HepG2 (cell line): Measurements from ENCODE around the gene CCDC201. TPM values are rescaled to one million over a fixed set of nuclear protein-coding genes. Genes with fewer than 3 reads are reported as not detected.

Experiments
- CENPT ChIP-seq: sonication (generic); formaldehyde crosslinking; IDR thresholded peaks from 2 replicates; pipeline ENCODE4 v1.8.0; 2022; ENCODE audit warnings: low read depth, mild to moderate bottlenecking, moderate library complexity, missing genetic modification reagents
- CREB1 ChIP-seq, 2 experiments: fragments of 450-650 bp in 1 of 2; IDR thresholded peaks; 2 replicates each; pipeline ENCODE4 v1.6.1; 2016 to 2017; ENCODE audit warnings: control low read depth in 1 of 2, mild to moderate bottlenecking in 1 of 2, missing compliant biosample characterization in 1 of 2, missing genetic modification characterization in 1 of 2
- FOXJ3 ChIP-seq: sonication (generic); formaldehyde crosslinking; IDR thresholded peaks from 2 replicates; pipeline ENCODE4 v1.4.0; 2020; ENCODE audit warnings: missing genetic modification reagents, mild to moderate bottlenecking, borderline replicate concordance
- HNRNPLL ChIP-seq: fragments of 200-400 bp; formaldehyde crosslinking; IDR thresholded peaks from 2 replicates; pipeline ENCODE4 v1.6.1; 2017; ENCODE audit warnings: mild to moderate bottlenecking, low read depth, low read length; ENCODE audit not compliant: poor library complexity, severe bottlenecking
- ISL2 ChIP-seq: sonication (generic); formaldehyde crosslinking; IDR thresholded peaks from 2 replicates; pipeline ENCODE4 v1.5.0; 2020; ENCODE audit warnings: missing genetic modification reagents
- MEF2D ChIP-seq: sonication (generic); formaldehyde crosslinking; IDR thresholded peaks from 2 replicates; pipeline ENCODE4 v1.5.1; 2020; ENCODE audit warnings: mild to moderate bottlenecking, missing genetic modification reagents
- MLLT10 ChIP-seq: sonication (generic); formaldehyde crosslinking; IDR thresholded peaks from 2 replicates; pipeline ENCODE4 v1.4.0; 2020; ENCODE audit warnings: missing genetic modification reagents
- NFE2L1 ChIP-seq: sonication (generic); formaldehyde crosslinking; IDR thresholded peaks from 2 replicates; pipeline ENCODE4 v1.4.0; 2020; ENCODE audit warnings: missing genetic modification reagents, mild to moderate bottlenecking, borderline replicate concordance
- NR2F2 ChIP-seq: IDR thresholded peaks from 2 replicates; pipeline ENCODE4 v1.6.1; 2012; ENCODE audit warnings: low read depth, inconsistent platforms, borderline replicate concordance
- PHF20 ChIP-seq: sonication (generic); formaldehyde crosslinking; IDR thresholded peaks from 2 replicates; pipeline ENCODE4 v1.5.0; 2020; ENCODE audit warnings: mild to moderate bottlenecking, missing genetic modification reagents
- RBM22 ChIP-seq: fragments of 200-400 bp; formaldehyde crosslinking; optimal IDR thresholded peaks from 2 replicates; pipeline ENCODE3; 2017; ENCODE audit warnings: mild to moderate bottlenecking, low read length, moderate library complexity
- RELA ChIP-seq: sonication (generic); formaldehyde crosslinking; IDR thresholded peaks from 2 replicates; pipeline ENCODE4 v1.4.0; 2020; ENCODE audit warnings: missing genetic modification reagents
- RFXAP ChIP-seq: sonication (generic); formaldehyde crosslinking; IDR thresholded peaks from 2 replicates; pipeline ENCODE4 v1.4.0; 2020; ENCODE audit warnings: missing genetic modification reagents, borderline replicate concordance
- ZC3H4 ChIP-seq: sonication (generic); formaldehyde crosslinking; IDR thresholded peaks from 2 replicates; pipeline ENCODE4 v1.4.0; 2020; ENCODE audit warnings: missing genetic modification reagents, borderline replicate concordance
- ZIK1 ChIP-seq: sonication (generic); formaldehyde crosslinking; IDR thresholded peaks from 2 replicates; pipeline ENCODE4 v1.5.0; 2020; ENCODE audit warnings: mild to moderate bottlenecking, low read depth, missing genetic modification reagents, borderline replicate concordance
- ZKSCAN1 ChIP-seq: fragments of 150-350 bp; IDR thresholded peaks from 2 replicates; pipeline ENCODE4 v1.6.1; 2014; ENCODE audit warnings: low read length
- ZKSCAN8 ChIP-seq: IDR thresholded peaks from 2 replicates; pipeline ENCODE4 v1.6.1; 2016; ENCODE audit warnings: borderline replicate concordance, missing genetic modification reagents, missing compliant biosample characterization
- ZNF160 ChIP-seq: sonication (generic); formaldehyde crosslinking; IDR thresholded peaks from 2 replicates; pipeline ENCODE4 v1.8.0; 2022; ENCODE audit warnings: mild to moderate bottlenecking, inconsistent platforms, missing genetic modification reagents
- ZNF251 ChIP-seq: sonication (generic); formaldehyde crosslinking; IDR thresholded peaks from 2 replicates; pipeline ENCODE4 v1.9.0; 2021; ENCODE audit warnings: mild to moderate bottlenecking, missing genetic modification reagents
- ZNF460 ChIP-seq: sonication (generic); formaldehyde crosslinking; IDR thresholded peaks from 2 replicates; pipeline ENCODE4 v1.5.1; 2020; ENCODE audit warnings: missing genetic modification reagents, mild to moderate bottlenecking, borderline replicate concordance
- ZNF570 ChIP-seq: sonication (generic); formaldehyde crosslinking; IDR thresholded peaks from 2 replicates; pipeline ENCODE4 v1.4.0; 2020; ENCODE audit warnings: mild to moderate bottlenecking, missing genetic modification reagents, borderline replicate concordance
- ZNF572 ChIP-seq: sonication (generic); formaldehyde crosslinking; IDR thresholded peaks from 2 replicates; pipeline ENCODE4 v1.5.1; 2020; ENCODE audit warnings: mild to moderate bottlenecking, missing genetic modification reagents
- ZNF574 ChIP-seq: sonication (generic); formaldehyde crosslinking; IDR thresholded peaks from 2 replicates; pipeline ENCODE4 v1.4.0; 2020; ENCODE audit warnings: missing genetic modification reagents
- ZNF644 ChIP-seq: IDR thresholded peaks from 2 replicates; pipeline ENCODE4 v1.6.1; 2016; ENCODE audit warnings: low read depth
- ZNF768 ChIP-seq: sonication (generic); formaldehyde crosslinking; IDR thresholded peaks from 2 replicates; pipeline ENCODE4 v1.4.0; 2020; ENCODE audit warnings: missing genetic modification reagents
- polyA plus RNA-seq, 8 experiments: library from polyadenylated mRNA; depleted of rRNA in 3 of 8; stranded (reverse) in 7 of 8; unstranded in 1 of 8; fragments of >200 nt; fragmentation: Illumina TruSeq in 4 of 8; extraction: Trizol in 4 of 8; gene quantifications; 2 replicates each; pipeline versions ENCODE4 v1.2.1 to v1.2.3, GENCODE V29; 2011 to 2016; ENCODE audit warnings: low read depth in 4 of 8, missing spikeins in 1 of 8, mixed read lengths in 1 of 8; ENCODE audit not compliant: insufficient read depth in 1 of 8
- total RNA-seq, 5 experiments: library from RNA; depleted of rRNA; stranded (reverse); fragments of >200 nt; fragmentation: Illumina TruSeq; extraction: Trizol; gene quantifications; 2 replicates each; pipeline ENCODE4 v1.2.3, GENCODE V29; 2016; ENCODE audit warnings: low read depth in 1 of 5
- TF ChIP-seq, protein P1 (sequence below): IDR thresholded peaks from 2 replicates; pipeline ENCODE4 v1.6.1; 2016; ENCODE audit warnings: control low read depth
- TF ChIP-seq, protein P2 (sequence below): sonication (generic); formaldehyde crosslinking; IDR thresholded peaks from 2 replicates; pipeline ENCODE4 v1.4.0; 2020; ENCODE audit warnings: missing genetic modification reagents, borderline replicate concordance

CCDC201 gene
- total and polyA plus RNA-seq, 2 of the 13 experiments (the other 11 are each of a cell fraction or from before 2014, with no cell fraction given), result 0.92 TPM; not detected in 1

DNA sequence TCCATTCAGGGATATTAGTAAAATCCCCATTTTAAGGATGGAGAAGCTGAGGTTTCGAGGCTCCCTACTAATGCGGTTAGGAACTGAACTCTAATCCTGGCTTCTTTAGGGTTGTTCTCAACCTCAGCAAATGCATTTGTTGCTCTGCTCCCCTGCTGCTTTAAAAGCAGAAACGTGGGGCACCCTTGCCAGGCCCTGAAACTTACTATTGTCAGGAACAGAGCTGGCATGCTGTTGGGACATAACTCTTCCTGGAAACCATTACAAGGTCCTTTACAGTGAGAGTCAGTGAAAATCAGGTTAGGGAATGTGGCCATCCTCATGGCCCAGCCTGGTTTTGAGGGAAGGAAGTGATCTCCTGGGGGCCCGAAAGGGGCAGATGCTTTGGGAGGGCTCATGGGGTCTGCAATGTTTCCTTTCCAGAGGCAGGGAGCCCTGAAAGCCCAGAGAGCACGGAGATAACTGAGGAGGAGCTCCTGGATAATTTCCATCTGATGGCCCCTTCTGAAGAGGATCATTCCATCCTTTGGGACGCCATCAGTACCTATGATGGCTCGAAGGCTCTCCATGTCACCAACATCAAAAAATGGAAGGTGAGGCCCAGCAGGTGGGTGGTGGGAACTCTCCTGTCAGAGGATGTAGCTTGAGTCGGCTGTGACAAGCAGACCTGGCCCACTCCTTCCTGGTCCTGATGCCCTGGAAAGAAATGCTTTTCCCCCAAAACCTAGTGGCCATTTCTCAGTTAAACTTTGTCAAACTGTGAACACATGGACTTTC lies 17.4 kb upstream of the CCDC201 start (continued):
- TF ChIP-seq, protein P1, sequence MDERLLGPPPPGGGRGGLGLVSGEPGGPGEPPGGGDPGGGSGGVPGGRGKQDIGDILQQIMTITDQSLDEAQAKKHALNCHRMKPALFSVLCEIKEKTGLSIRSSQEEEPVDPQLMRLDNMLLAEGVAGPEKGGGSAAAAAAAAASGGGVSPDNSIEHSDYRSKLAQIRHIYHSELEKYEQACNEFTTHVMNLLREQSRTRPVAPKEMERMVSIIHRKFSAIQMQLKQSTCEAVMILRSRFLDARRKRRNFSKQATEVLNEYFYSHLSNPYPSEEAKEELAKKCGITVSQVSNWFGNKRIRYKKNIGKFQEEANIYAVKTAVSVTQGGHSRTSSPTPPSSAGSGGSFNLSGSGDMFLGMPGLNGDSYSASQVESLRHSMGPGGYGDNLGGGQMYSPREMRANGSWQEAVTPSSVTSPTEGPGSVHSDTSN (CRISPR knock-in tag), result no peak
- TF ChIP-seq ZNF574 (CRISPR knock-in tag) (peak; percentile 17; the same call in 1 of the 2 replicates), ZNF572 (CRISPR knock-in tag) (peak; percentile 90; the same call in 1 of the 2 replicates), RELA (CRISPR knock-in tag) (no peak), NFE2L1 (CRISPR knock-in tag) (no peak), ZNF460 (CRISPR knock-in tag) (no peak), ZIK1 (CRISPR knock-in tag) (no peak), RBM22 (no peak), FOXJ3 (CRISPR knock-in tag) (no peak), ZKSCAN1 (no peak), ZKSCAN8 (CRISPR knock-in tag) (no peak; the same call in 1 of the 2 replicates), ZC3H4 (CRISPR knock-in tag) (0 out of 2 replicates have a peak, but pooled peaks have one; percentile 30), ZNF644 (CRISPR knock-in tag) (no peak), ZNF768 (CRISPR knock-in tag) (no peak), RFXAP (CRISPR knock-in tag) (no peak), ZNF160 (no peak; the same call in 1 of the 2 replicates), CENPT (CRISPR knock-in tag) (no peak), MEF2D (CRISPR knock-in tag) (no peak), CREB1 (IDR thresholded peaks at IDR 0.05) (no peak), CREB1 (CRISPR knock-in tag; IDR thresholded peaks at IDR 0.05) (no peak), ISL2 (CRISPR knock-in tag) (no peak), HNRNPLL (no peak), PHF20 (CRISPR knock-in tag) (no peak), NR2F2 (no peak), MLLT10 (CRISPR knock-in tag) (no peak), ZNF570 (CRISPR knock-in tag) (no peak), ZNF251 (CRISPR knock-in tag) (no peak)
- TF ChIP-seq, protein P2, sequence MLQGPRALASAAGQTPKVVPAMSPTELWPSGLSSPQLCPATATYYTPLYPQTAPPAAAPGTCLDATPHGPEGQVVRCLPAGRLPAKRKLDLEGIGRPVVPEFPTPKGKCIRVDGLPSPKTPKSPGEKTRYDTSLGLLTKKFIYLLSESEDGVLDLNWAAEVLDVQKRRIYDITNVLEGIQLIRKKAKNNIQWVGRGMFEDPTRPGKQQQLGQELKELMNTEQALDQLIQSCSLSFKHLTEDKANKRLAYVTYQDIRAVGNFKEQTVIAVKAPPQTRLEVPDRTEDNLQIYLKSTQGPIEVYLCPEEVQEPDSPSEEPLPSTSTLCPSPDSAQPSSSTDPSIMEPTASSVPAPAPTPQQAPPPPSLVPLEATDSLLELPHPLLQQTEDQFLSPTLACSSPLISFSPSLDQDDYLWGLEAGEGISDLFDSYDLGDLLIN, result 0 out of 2 replicates have a peak, but pooled peaks have one; percentile 9
